SK-N-SH (cell line): ENCODE data around the gene PACSIN2. TPM values are rescaled to one million over a fixed set of nuclear protein-coding genes. Genes with fewer than 3 reads are reported as not detected.
"Not testable (repeated sequence)": the region's sequence is repeated elsewhere in the genome, so short reads cannot be mapped to it uniquely, and the experiment has no call there.

ENCODE experiments used
- CTCF ChIA-PET: fragments of 300-600, 350-600 bp; formaldehyde crosslinking; extraction: SDS; loops from one replicate; lab custom pipeline; 2021; lab: Yijun Ruan, JAX
- POLR2A ChIA-PET: fragments of 350-600 bp; sonication (Branson Sonifier 250); formaldehyde crosslinking; extraction: SDS; loops from one replicate; lab custom pipeline; 2020; ENCODE audit warnings: antibody characterized with exemption, inconsistent platforms; lab: Yijun Ruan, JAX
- DNase-seq: peaks from one replicate; pipeline ENCODE4 v3.0.0; 2012
- H2AFZ ChIP-seq: fragments of 200-600 bp; sonication (generic); 2 replicates; pipeline ENCODE4 v1.8.1; 2016; ENCODE audit warnings: antibody characterized with exemption, mild to moderate bottlenecking, low read depth
- H3F3A ChIP-seq: fragments of 200-600 bp; sonication (generic); replicated peaks from 2 replicates; pipeline ENCODE3; 2016; ENCODE audit warnings: antibody characterized with exemption, mild to moderate bottlenecking; ENCODE audit not compliant: insufficient read depth
- H3K27ac ChIP-seq, 2 experiments: fragments of 200-500 bp in 1 of 2; fragments of 200-600 bp in 1 of 2; sonication (Bioruptor generic) in 1 of 2; sonication (generic), shearing (Covaris generic) in 1 of 2; 2 replicates each; pipeline versions ENCODE4 v1.5.1 to v1.6.1; 2014 to 2016; ENCODE audit warnings: low read depth in 2 of 2, inconsistent platforms in 1 of 2, low read length in 1 of 2, mild to moderate bottlenecking in 1 of 2, mixed read lengths in 1 of 2
- H3K27me3 ChIP-seq: fragments of 200-600 bp; sonication (generic), shearing (Covaris generic); 2 replicates; pipeline ENCODE4 v1.6.1; 2016; ENCODE audit warnings: mixed run types; ENCODE audit not compliant: insufficient read depth
- H3K36me3 ChIP-seq, 2 experiments: fragments of 200-500 bp in 1 of 2; fragments of 200-600 bp in 1 of 2; sonication (Bioruptor generic) in 1 of 2; sonication (generic) in 1 of 2; replicated peaks in 1 of 2; 2 replicates each; pipeline versions ENCODE3 to v1.5.1; 2014 to 2016; ENCODE audit warnings: low read length in 1 of 2, mild to moderate bottlenecking in 1 of 2; ENCODE audit not compliant: insufficient read depth in 2 of 2, control insufficient read depth in 1 of 2
- H3K4me1 ChIP-seq, 2 experiments: fragments of 200-500 bp in 1 of 2; fragments of 200-600 bp in 1 of 2; sonication (Bioruptor generic) in 1 of 2; sonication (generic), shearing (Covaris generic) in 1 of 2; 2 replicates each; pipeline versions ENCODE4 v1.5.1 to v1.6.1; 2014 to 2016; ENCODE audit warnings: low read depth in 1 of 2, low read length in 1 of 2, mixed run types in 1 of 2; ENCODE audit not compliant: insufficient read depth in 2 of 2, control insufficient read depth in 1 of 2
- H3K4me2 ChIP-seq: fragments of 200-600 bp; sonication (generic), shearing (Covaris generic); 2 replicates; pipeline ENCODE4 v1.6.1; 2017; ENCODE audit warnings: mixed run types
- H3K4me3 ChIP-seq, 2 experiments: fragments of 200-500 bp in 1 of 2; fragments of 200-600 bp in 1 of 2; sonication (Bioruptor generic) in 1 of 2; sonication (generic), shearing (Covaris generic) in 1 of 2; 2 replicates each; pipeline versions ENCODE4 v1.5.1 to v1.8.1; 2014 to 2016; ENCODE audit warnings: low read depth in 2 of 2, inconsistent platforms in 1 of 2, low read length in 1 of 2, mild to moderate bottlenecking in 1 of 2, mixed read lengths in 1 of 2, moderate library complexity in 1 of 2
- H3K79me2 ChIP-seq: fragments of 200-600 bp; sonication (generic); 2 replicates; pipeline ENCODE4 v1.8.1; 2017; ENCODE audit warnings: mild to moderate bottlenecking; ENCODE audit not compliant: insufficient read depth
- H3K9ac ChIP-seq: fragments of 200-600 bp; sonication (generic); 2 replicates; pipeline ENCODE4 v1.6.1; 2017; ENCODE audit warnings: mixed run types
- H3K9me2 ChIP-seq: fragments of 200-600 bp; sonication (generic); 2 replicates; pipeline ENCODE4 v1.6.1; 2017; ENCODE audit warnings: mixed run types
- H3K9me3 ChIP-seq: fragments of 200-600 bp; sonication (generic); 2 replicates; pipeline ENCODE4 v1.6.1; 2017; ENCODE audit warnings: mixed run types, mild to moderate bottlenecking, moderate library complexity
- H4K20me1 ChIP-seq: fragments of 200-600 bp; sonication (generic); 2 replicates; pipeline ENCODE4 v1.6.1; 2017; ENCODE audit warnings: mild to moderate bottlenecking, mixed run types; ENCODE audit not compliant: insufficient read depth
- ELF1 ChIP-seq: IDR thresholded peaks from 2 replicates; pipeline ENCODE4 v1.4.0; 2012
- EP300 ChIP-seq, 2 experiments: IDR thresholded peaks; 2 replicates each; pipeline versions ENCODE4 v1.4.0 to v1.6.1; 2012; ENCODE audit warnings: borderline replicate concordance in 1 of 2, low read depth in 1 of 2, low read length in 1 of 2
- FOSL2 ChIP-seq: IDR thresholded peaks from 2 replicates; pipeline ENCODE4 v1.4.0; 2012; ENCODE audit warnings: low read depth, mild to moderate bottlenecking, moderate library complexity, borderline replicate concordance
- GABPA ChIP-seq: IDR thresholded peaks from 2 replicates; pipeline ENCODE4 v1.4.0; 2012; ENCODE audit warnings: low read depth, mild to moderate bottlenecking
- GATA2 ChIP-seq: sonication (generic); formaldehyde crosslinking; IDR thresholded peaks from 2 replicates; pipeline ENCODE4 v1.5.0; 2020; ENCODE audit warnings: mild to moderate bottlenecking, missing genetic modification reagents
- JUND ChIP-seq: IDR thresholded peaks from 2 replicates; pipeline ENCODE4 v1.4.0; 2012
- MEF2A ChIP-seq: IDR thresholded peaks from 2 replicates; pipeline ENCODE4 v1.4.0; 2012; ENCODE audit warnings: low read depth, borderline replicate concordance
- MXI1 ChIP-seq: IDR thresholded peaks from 2 replicates; pipeline ENCODE4 v1.6.1; 2012; ENCODE audit warnings: mild to moderate bottlenecking, low read depth, low read length, improper control_type of control experiment
- NFIC ChIP-seq: IDR thresholded peaks from 2 replicates; pipeline ENCODE4 v1.4.0; 2012; ENCODE audit warnings: borderline replicate concordance
- NRF1 ChIP-seq: IDR thresholded peaks from 2 replicates; pipeline ENCODE4 v1.6.1; 2012; ENCODE audit warnings: low read depth, mild to moderate bottlenecking, low read length
- RAD21 ChIP-seq: IDR thresholded peaks from 2 replicates; pipeline ENCODE4 v1.6.1; 2012; ENCODE audit warnings: mild to moderate bottlenecking, low read length
- SIN3A ChIP-seq: IDR thresholded peaks from 2 replicates; pipeline ENCODE4 v1.6.1; 2012; ENCODE audit warnings: low read depth, mild to moderate bottlenecking, low read length, moderate library complexity, borderline replicate concordance
- SMC3 ChIP-seq: IDR thresholded peaks from 2 replicates; pipeline ENCODE4 v1.6.1; 2012; ENCODE audit warnings: low read depth, low read length, improper control_type of control experiment
- TAF1 ChIP-seq: IDR thresholded peaks from 2 replicates; pipeline ENCODE4 v1.6.1; 2012; ENCODE audit warnings: low read depth, mild to moderate bottlenecking, low read length, moderate library complexity, borderline replicate concordance
- USF1 ChIP-seq: IDR thresholded peaks from 2 replicates; pipeline ENCODE4 v1.4.0; 2012; ENCODE audit warnings: low read depth, borderline replicate concordance
- ZBTB33 ChIP-seq: IDR thresholded peaks from 2 replicates; pipeline ENCODE4 v1.4.0; 2012; ENCODE audit warnings: low read depth, borderline replicate concordance
- WGBS: methylation state at CpG from one replicate; pipeline ENCODE4 v1.1.6; 2017; ENCODE audit warnings: low lambda C conversion rate; 5-methylcytosine and 5-hydroxymethylcytosine counted together
- polyA plus RNA-seq, 3 experiments: library from polyadenylated mRNA; depleted of rRNA; stranded (reverse); fragments of >200 nt; gene quantifications; 2 replicates each; pipeline ENCODE4 v1.2.3, GENCODE V29; 2012
- TF ChIP-seq, protein P1 (sequence below): IDR thresholded peaks from 2 replicates; pipeline ENCODE4 v1.6.1; 2012; ENCODE audit warnings: mild to moderate bottlenecking, low read depth, low read length, moderate library complexity

PACSIN2 gene
- polyA plus RNA-seq, 1 of the 3 experiments (the other 2 are of a cell fraction): 60.5 TPM

DNA sequence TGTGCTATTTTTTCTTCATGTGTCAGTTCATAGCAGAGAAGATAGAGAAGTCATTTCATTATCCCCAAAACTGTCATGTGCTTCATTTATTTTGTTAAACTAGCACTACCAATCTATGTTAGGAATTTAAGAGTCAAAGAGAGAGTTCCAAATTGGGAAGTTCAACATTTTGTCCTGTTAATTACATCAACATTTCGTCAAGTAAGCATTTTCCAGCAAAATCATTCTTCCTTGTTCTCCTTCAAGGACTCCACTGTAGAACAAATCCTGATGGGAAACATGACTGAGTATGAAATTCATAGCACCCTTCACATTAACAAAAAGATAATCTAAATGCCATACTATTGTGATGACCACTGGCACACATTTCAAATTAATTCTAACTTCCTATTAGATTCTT is 59.1 kb downstream of the PACSIN2 start:
- no peak for DNase-seq
- Histone ChIP-seq H3K9me2 (no peaks in the 10 kb centered on the region), H3K27ac (no peak overlapping the region), H4K20me1 (peaks cover 7% of the 10 kb centered on the region; the same call in 1 of the 2 replicates), H3F3A (no peaks in the 10 kb centered on the region), H3K79me2 (peaks cover 83% of the 10 kb centered on the region), H2AFZ (no peak overlapping the region), H3K9me3 (no peaks in the 10 kb centered on the region), H3K9ac (no peak overlapping the region), H3K4me2 (no peak overlapping the region), H3K4me1 (peaks cover 14 to 31% of the 10 kb centered on the region in 2 experiments; a peak in 3 of 4 replicates), H3K4me3 (no peak overlapping the region), H3K36me3 (peaks cover 0 to 5% of the 10 kb centered on the region in 2 experiments), H3K27me3 (no peaks in the 10 kb centered on the region)
- CTCF ChIA-PET: no interaction called here
- no peak for TF ChIP-seq EP300 (IDR thresholded peaks at IDR 0.05; ENCODE audit: borderline replicate concordance in 1 of 2, low read depth in 1 of 2, low read length in 1 of 2)
- no peak for TF ChIP-seq NRF1
- no peak for TF ChIP-seq MXI1
- TF ChIP-seq NFIC: no peak
- TF ChIP-seq USF1: no peak
- TF ChIP-seq ELF1: no peak
- no peak for TF ChIP-seq SMC3
- POLR2A ChIA-PET: no interaction called here
- WGBS: 100% methylated on average over 1 of the region's 1 CpG

DNA sequence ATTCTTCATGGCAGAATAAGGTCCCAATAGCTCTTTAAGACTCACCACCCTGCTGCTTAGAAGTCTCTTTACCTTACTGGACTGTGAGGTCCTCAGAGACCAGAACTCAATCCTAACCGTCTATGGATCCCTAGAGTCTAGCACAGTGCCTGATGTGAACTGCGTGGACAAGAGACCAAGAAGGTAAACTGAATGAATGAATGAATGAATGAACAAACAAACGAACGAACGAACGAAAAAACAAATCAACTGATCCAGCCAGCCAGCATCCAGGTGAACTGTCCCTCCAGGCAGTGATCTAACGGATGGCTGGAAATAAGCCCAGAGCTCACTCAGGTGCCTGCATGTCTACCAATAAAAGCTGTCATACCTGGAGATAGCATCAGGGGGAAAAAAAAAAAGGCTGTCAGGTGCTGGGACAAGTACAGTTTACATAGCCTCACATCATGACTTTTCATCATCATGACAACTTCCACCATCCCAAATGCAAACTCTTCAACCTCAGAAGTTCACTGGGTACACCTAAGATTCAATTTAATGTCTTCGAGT is 59.8 kb downstream of the PACSIN2 start:
- Histone ChIP-seq H3F3A (no peaks in the 10 kb centered on the region), H3K36me3 (peaks cover 0 to 5% of the 10 kb centered on the region in 2 experiments), H3K9ac (no peak overlapping the region), H3K79me2 (peaks cover 81% of the 10 kb centered on the region), H3K4me3 (no peak overlapping the region), H3K4me2 (no peak overlapping the region), H3K4me1 (peaks cover 8 to 24% of the 10 kb centered on the region in 2 experiments; a peak in 3 of 4 replicates)
- WGBS: 99% methylated on average over 7 of the region's 8 CpGs
- no peak for DNase-seq
- CTCF ChIA-PET: no interaction called here
- TF ChIP-seq EP300 (IDR thresholded peaks at IDR 0.05; ENCODE audit: borderline replicate concordance in 1 of 2, low read depth in 1 of 2, low read length in 1 of 2) (no peak), MEF2A (no peak), JUND (no peak), SIN3A (no peak), RAD21 (no peak), ZBTB33 (no peak), TAF1 (no peak), GATA2 (CRISPR knock-in tag) (no peak), NFIC (no peak), NRF1 (no peak), GABPA (no peak), FOSL2 (no peak)
- TF ChIP-seq, protein P1, sequence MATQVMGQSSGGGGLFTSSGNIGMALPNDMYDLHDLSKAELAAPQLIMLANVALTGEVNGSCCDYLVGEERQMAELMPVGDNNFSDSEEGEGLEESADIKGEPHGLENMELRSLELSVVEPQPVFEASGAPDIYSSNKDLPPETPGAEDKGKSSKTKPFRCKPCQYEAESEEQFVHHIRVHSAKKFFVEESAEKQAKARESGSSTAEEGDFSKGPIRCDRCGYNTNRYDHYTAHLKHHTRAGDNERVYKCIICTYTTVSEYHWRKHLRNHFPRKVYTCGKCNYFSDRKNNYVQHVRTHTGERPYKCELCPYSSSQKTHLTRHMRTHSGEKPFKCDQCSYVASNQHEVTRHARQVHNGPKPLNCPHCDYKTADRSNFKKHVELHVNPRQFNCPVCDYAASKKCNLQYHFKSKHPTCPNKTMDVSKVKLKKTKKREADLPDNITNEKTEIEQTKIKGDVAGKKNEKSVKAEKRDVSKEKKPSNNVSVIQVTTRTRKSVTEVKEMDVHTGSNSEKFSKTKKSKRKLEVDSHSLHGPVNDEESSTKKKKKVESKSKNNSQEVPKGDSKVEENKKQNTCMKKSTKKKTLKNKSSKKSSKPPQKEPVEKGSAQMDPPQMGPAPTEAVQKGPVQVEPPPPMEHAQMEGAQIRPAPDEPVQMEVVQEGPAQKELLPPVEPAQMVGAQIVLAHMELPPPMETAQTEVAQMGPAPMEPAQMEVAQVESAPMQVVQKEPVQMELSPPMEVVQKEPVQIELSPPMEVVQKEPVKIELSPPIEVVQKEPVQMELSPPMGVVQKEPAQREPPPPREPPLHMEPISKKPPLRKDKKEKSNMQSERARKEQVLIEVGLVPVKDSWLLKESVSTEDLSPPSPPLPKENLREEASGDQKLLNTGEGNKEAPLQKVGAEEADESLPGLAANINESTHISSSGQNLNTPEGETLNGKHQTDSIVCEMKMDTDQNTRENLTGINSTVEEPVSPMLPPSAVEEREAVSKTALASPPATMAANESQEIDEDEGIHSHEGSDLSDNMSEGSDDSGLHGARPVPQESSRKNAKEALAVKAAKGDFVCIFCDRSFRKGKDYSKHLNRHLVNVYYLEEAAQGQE: no peak
- TF ChIP-seq, all 33 proteins: peak for 0
- no peak overlapping the region for H2AFZ ChIP-seq
- peaks cover 7% of the 10 kb centered on the region; the same call in 1 of the 2 replicates for H4K20me1 ChIP-seq
- H3K9me2 ChIP-seq: no peaks in the 10 kb centered on the region
- POLR2A ChIA-PET: no interaction called here
- no peaks in the 10 kb centered on the region for H3K27me3 ChIP-seq
- no peaks in the 10 kb centered on the region for H3K9me3 ChIP-seq
- no peak overlapping the region for H3K27ac ChIP-seq

DNA sequence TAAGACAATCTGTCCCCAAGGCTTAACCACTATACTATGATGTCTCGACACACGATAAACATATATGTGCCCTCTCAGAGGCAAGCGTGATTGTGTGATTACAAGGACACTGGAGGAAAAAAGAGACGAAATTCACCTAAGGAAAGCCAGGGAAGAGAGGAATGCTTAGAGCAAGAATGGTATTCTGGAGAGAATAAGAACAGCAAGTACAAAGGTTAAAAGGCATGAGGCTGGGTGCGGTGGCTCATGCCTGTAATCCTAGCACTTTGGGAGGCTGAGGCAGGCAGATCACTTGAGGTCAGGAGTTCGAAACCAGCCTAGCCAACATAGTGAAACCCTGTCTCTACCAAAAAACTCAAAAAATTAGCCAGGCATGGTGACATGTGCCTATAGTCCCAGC is 61.2 kb downstream of the PACSIN2 start:
- DNase-seq, CTCF ChIA-PET, H3K9me2 ChIP-seq, H3K4me2 ChIP-seq, H3K36me3 ChIP-seq, H4K20me1 ChIP-seq, H3K27me3 ChIP-seq, H3K9me3 ChIP-seq, H3K9ac ChIP-seq, H2AFZ ChIP-seq, H3K4me3 ChIP-seq, H3K27ac ChIP-seq, H3F3A ChIP-seq: not testable (repeated sequence)
- WGBS: 94% methylated on average over 6 of the region's 6 CpGs
- Histone ChIP-seq H3K79me2 (peaks cover 76% of the 10 kb centered on the region), H3K4me1 (peaks cover 0 to 10% of the 10 kb centered on the region in 2 experiments; a peak in 3 of 4 replicates)
- POLR2A ChIA-PET: interaction anchor here (0.6 kb wide), 1 partner anchor 9 kb away, joined by 3 read pairs; no protein-coding TSS in a partner anchor
